ENCODE measurements around the gene TFDP1. TPM values are rescaled to one million over a fixed set of nuclear protein-coding genes. Genes with fewer than 3 reads are reported as not detected.

The TFDP1 gene
- 10 to 100 TPM; 21.7 to 26.9 (median 25.1) TPM for total RNA-seq
- long read RNA-seq, partial matches to known transcripts, result 1 of 2 reads
- long read RNA-seq, other reads (novel, unspliced or antisense), result 1 of 2 reads

GRCh38 chr13:113584205-113584869 lies at the start of gene TFDP1:
TFDP1 (plus strand) TSS chr13:113584753; CDS start chr13:113585838, 1,085 bp downstream.
- H3K36me3 ChIP-seq, result no peaks in the 10 kb centered on the region
- H3K9me3 ChIP-seq, result no peaks in the 10 kb centered on the region
- intact Hi-C loops (cut with DNase I), result no loop called here
- H3K27ac ChIP-seq, result no peak within 1 kb of the TSS
- WGBS (ENCODE audit: insufficient coverage, low coverage, low lambda C conversion rate, missing lambda C conversion rate), result 12% methylated on average over 18 of the region's 92 CpGs
- DNase-seq (peak; percentile 79 to 89 (median 87)), ATAC-seq (peak; percentile 87 to 93 (median 92))
- H3K4me1 ChIP-seq, result peaks cover 0 to 6% (median 0%) of the 10 kb centered on the region in 4 donors
- H3K4me3 ChIP-seq, result peak within 1 kb of the TSS; percentile 55 to 66 (median 56)
- H3K27me3 ChIP-seq, result no peaks in the 10 kb centered on the region
- TF ChIP-seq CTCF (IDR thresholded peaks at IDR 0.05), result no peak
- TF ChIP-seq POLR2A (IDR thresholded peaks at IDR 0.05), result peak; percentile 32

GRCh38 chr13:113535381-113535781 lies 49.2 kb upstream of the TFDP1 start:
- WGBS (ENCODE audit: insufficient coverage, low coverage, low lambda C conversion rate, missing lambda C conversion rate), result 93% methylated on average over 9 of the region's 13 CpGs
- ATAC-seq, result no peak

GRCh38 chr13:113536461-113537110 lies 48.0 kb upstream of the TFDP1 start:
- Histone ChIP-seq H3K27ac (no peak overlapping the region), H3K4me3 (no peak overlapping the region), H3K4me1 (no peaks in the 10 kb centered on the region), H3K27me3 (no peaks in the 10 kb centered on the region), H3K36me3 (peaks cover 0 to 6% (median 2%) of the 10 kb centered on the region in 4 donors), H3K9me3 (no peaks in the 10 kb centered on the region)
- DNase-seq (peak in 1 of 3 donors; percentile 28), ATAC-seq (no peak)
- TF ChIP-seq CTCF (IDR thresholded peaks at IDR 0.05) (no peak), POLR2A (IDR thresholded peaks at IDR 0.05) (no peak)
- WGBS (ENCODE audit: insufficient coverage, low coverage, low lambda C conversion rate, missing lambda C conversion rate), result 93% methylated on average over 8 of the region's 18 CpGs
- intact Hi-C loops (cut with DNase I), result no loop called here

More at GRCh38 chr13:113535381-113535781, 49.2 kb upstream of the TFDP1 start:
- H3K4me1 ChIP-seq, result no peaks in the 10 kb centered on the region
- TF ChIP-seq CTCF (IDR thresholded peaks at IDR 0.05) (no peak), POLR2A (IDR thresholded peaks at IDR 0.05) (no peak)
- no peaks in the 10 kb centered on the region for H3K27me3 ChIP-seq
- peaks cover 0 to 6% (median 2%) of the 10 kb centered on the region in 4 donors for H3K36me3 ChIP-seq
- intact Hi-C loops (cut with DNase I), result no loop called here
- DNase-seq, result peak in 1 of 3 donors; percentile 33
- no peak overlapping the region for H3K4me3 ChIP-seq
- H3K9me3 ChIP-seq, result no peaks in the 10 kb centered on the region
- H3K27ac ChIP-seq, result no peak overlapping the region

GRCh38 chr13:113537205-113537604 lies 47.3 kb upstream of the TFDP1 start:
- H3K9me3 ChIP-seq, result no peaks in the 10 kb centered on the region
- H3K4me3 ChIP-seq, result no peak overlapping the region
- no peak overlapping the region for H3K27ac ChIP-seq
- H3K4me1 ChIP-seq, result no peaks in the 10 kb centered on the region
- H3K27me3 ChIP-seq, result no peaks in the 10 kb centered on the region
- H3K36me3 ChIP-seq, result peaks cover 0 to 6% (median 2%) of the 10 kb centered on the region in 4 donors
- ATAC-seq (no peak), DNase-seq (no peak)
- WGBS (ENCODE audit: insufficient coverage, low coverage, low lambda C conversion rate, missing lambda C conversion rate), result 95% methylated on average over 18 of the region's 19 CpGs
- intact Hi-C loops (cut with DNase I), result no loop called here
- TF ChIP-seq CTCF (IDR thresholded peaks at IDR 0.05) (no peak), POLR2A (IDR thresholded peaks at IDR 0.05) (no peak)

Measured in right lobe of liver (tissue), 6 donors.